SH-SY5Y (cell line): Measurements from ENCODE around the gene RPL29.

ENCODE experiments used
- GATA2 ChIP-seq: IDR thresholded peaks from 2 replicates; pipeline ENCODE4 v1.6.1; 2011; ENCODE audit warnings: mild to moderate bottlenecking, low read depth, low read length
- GATA3 ChIP-seq: IDR thresholded peaks from 2 replicates; pipeline ENCODE4 v1.6.1; 2011; ENCODE audit warnings: low read depth, mild to moderate bottlenecking, low read length, moderate library complexity

- TF ChIP-seq GATA2 (no peak), GATA3 (no peak)
These were observed 7.2 kb downstream of the RPL29 start for GRCh38 chr3:51988286-51989146.
